Osteoblast (primary cell): Measurements from ENCODE around the gene CNOT6. TPM values are rescaled to one million over a fixed set of nuclear protein-coding genes. Genes with fewer than 3 reads are reported as not detected.

Experiments
- DNase-seq: peaks from one replicate; pipeline ENCODE4 v3.0.0; 2011; ENCODE audit warnings: low spot score, mixed read lengths; ENCODE audit not compliant: insufficient read length; ENCODE audit errors: missing footprints
- H2AFZ ChIP-seq: 2 replicates; pipeline ENCODE4 v1.6.0; 2011; ENCODE audit warnings: mild to moderate bottlenecking, low read length
- H3K27ac ChIP-seq: 2 replicates; pipeline ENCODE4 v1.5.1; 2011; ENCODE audit warnings: mild to moderate bottlenecking, low read depth, low read length, moderate library complexity
- H3K27me3 ChIP-seq: 2 replicates; pipeline ENCODE4 v1.6.0; 2012; ENCODE audit warnings: mild to moderate bottlenecking, control low read depth, inconsistent platforms, low read length, moderate library complexity; ENCODE audit not compliant: insufficient read depth
- H3K36me3 ChIP-seq: 2 replicates; pipeline ENCODE4 v1.5.1; 2011; ENCODE audit warnings: mild to moderate bottlenecking, low read length, control low read depth, moderate library complexity; ENCODE audit not compliant: insufficient read depth
- H3K4me1 ChIP-seq: 2 replicates; pipeline ENCODE4 v1.5.1; 2011; ENCODE audit warnings: mild to moderate bottlenecking, low read length, control low read depth, moderate library complexity; ENCODE audit not compliant: insufficient read depth
- H3K4me2 ChIP-seq: 2 replicates; pipeline ENCODE4 v1.6.0; 2011; ENCODE audit warnings: mild to moderate bottlenecking, low read length; ENCODE audit not compliant: insufficient read depth
- H3K4me3 ChIP-seq: fragments of 200-600 bp; sonication (generic); 3 replicates; pipeline ENCODE4 v1.5.1; 2012; ENCODE audit warnings: mild to moderate bottlenecking, low read length, inconsistent platforms; ENCODE audit not compliant: insufficient read depth
- H3K79me2 ChIP-seq: 2 replicates; pipeline ENCODE4 v1.6.0; 2012; ENCODE audit warnings: mild to moderate bottlenecking, low read length, control low read depth, inconsistent platforms; ENCODE audit not compliant: insufficient read depth
- H3K9me3 ChIP-seq: 2 replicates; pipeline ENCODE4 v1.5.1; 2011; ENCODE audit warnings: low read depth, low read length, control low read depth
- H4K20me1 ChIP-seq: 2 replicates; pipeline ENCODE4 v1.6.0; 2012; ENCODE audit warnings: mild to moderate bottlenecking, low read length, control low read depth; ENCODE audit not compliant: insufficient read depth
- CTCF ChIP-seq: IDR thresholded peaks from 2 replicates; pipeline ENCODE4 v1.5.1; 2011; ENCODE audit warnings: mild to moderate bottlenecking, low read depth, low read length, moderate library complexity; ENCODE audit errors: extremely low read depth
- total RNA-seq: library from RNA; depleted of rRNA; stranded (reverse); fragments of >200 nt; gene quantifications from 2 replicates; pipeline ENCODE4 v1.2.3, GENCODE V29; 2012

CNOT6 gene
- total RNA-seq, 1 donor = 8.3 TPM

GRCh38 chr5:180522330-180522729 lies 28.2 kb downstream of the CNOT6 start:
- Histone ChIP-seq H3K4me2 (no peak overlapping the region), H3K4me1 (peaks cover 4% of the 10 kb centered on the region), H3K27me3 (no peaks in the 10 kb centered on the region), H3K27ac (no peak overlapping the region), H3K9me3 (no peaks in the 10 kb centered on the region), H3K4me3 (no peak overlapping the region), H3K79me2 (peaks cover 97% of the 10 kb centered on the region), H4K20me1 (peaks cover 28% of the 10 kb centered on the region), H3K36me3 (no peaks in the 10 kb centered on the region), H2AFZ (no peak overlapping the region)
- no peak for DNase-seq
- no peak for TF ChIP-seq CTCF

- Histone ChIP-seq H3K27me3 (no peaks in the 10 kb centered on the region), H2AFZ (no peak overlapping the region), H3K79me2 (peaks cover 93% of the 10 kb centered on the region), H4K20me1 (peaks cover 37% of the 10 kb centered on the region), H3K27ac (no peak overlapping the region), H3K9me3 (no peaks in the 10 kb centered on the region), H3K36me3 (no peaks in the 10 kb centered on the region), H3K4me2 (no peak overlapping the region), H3K4me1 (peaks cover 3% of the 10 kb centered on the region), H3K4me3 (no peak overlapping the region)
- no peak for TF ChIP-seq CTCF
- no peak for DNase-seq
These were observed 29.7 kb downstream of the CNOT6 start for GRCh38 chr5:180523629-180524466.

GRCh38 chr5:180525399-180525798 lies 31.2 kb downstream of the CNOT6 start:
- H3K79me2 ChIP-seq = peaks cover 91% of the 10 kb centered on the region
- TF ChIP-seq CTCF = no peak
- peaks cover 9% of the 10 kb centered on the region for H3K36me3 ChIP-seq
- DNase-seq = no peak
- no peak overlapping the region for H3K4me3 ChIP-seq
- peaks cover 42% of the 10 kb centered on the region for H4K20me1 ChIP-seq
- no peak overlapping the region for H3K27ac ChIP-seq
- no peaks in the 10 kb centered on the region for H3K4me1 ChIP-seq
- H3K9me3 ChIP-seq = no peaks in the 10 kb centered on the region
- no peak overlapping the region for H3K4me2 ChIP-seq
- H3K27me3 ChIP-seq = no peaks in the 10 kb centered on the region
- H2AFZ ChIP-seq = no peak overlapping the region

GRCh38 chr5:180526269-180526668 lies 32.1 kb downstream of the CNOT6 start:
- Histone ChIP-seq H3K36me3 (peaks cover 9% of the 10 kb centered on the region), H3K9me3 (no peaks in the 10 kb centered on the region), H3K27ac (no peak overlapping the region), H3K4me2 (no peak overlapping the region), H4K20me1 (peaks cover 41% of the 10 kb centered on the region), H3K79me2 (peaks cover 84% of the 10 kb centered on the region), H2AFZ (no peak overlapping the region), H3K4me3 (no peak overlapping the region), H3K27me3 (no peaks in the 10 kb centered on the region), H3K4me1 (no peaks in the 10 kb centered on the region)
- TF ChIP-seq CTCF = no peak
- no peak for DNase-seq
